GM19043 (cell line): ENCODE results near the gene GATA5.

Experiments used
- ATAC-seq: cut with Tn5 transposase; IDR thresholded peaks from one replicate; pipeline ENCODE4 v1.9.1; 2021; ENCODE audit warnings: low read depth; ENCODE audit not compliant: unreplicated experiment

GATA5 gene

DNA sequence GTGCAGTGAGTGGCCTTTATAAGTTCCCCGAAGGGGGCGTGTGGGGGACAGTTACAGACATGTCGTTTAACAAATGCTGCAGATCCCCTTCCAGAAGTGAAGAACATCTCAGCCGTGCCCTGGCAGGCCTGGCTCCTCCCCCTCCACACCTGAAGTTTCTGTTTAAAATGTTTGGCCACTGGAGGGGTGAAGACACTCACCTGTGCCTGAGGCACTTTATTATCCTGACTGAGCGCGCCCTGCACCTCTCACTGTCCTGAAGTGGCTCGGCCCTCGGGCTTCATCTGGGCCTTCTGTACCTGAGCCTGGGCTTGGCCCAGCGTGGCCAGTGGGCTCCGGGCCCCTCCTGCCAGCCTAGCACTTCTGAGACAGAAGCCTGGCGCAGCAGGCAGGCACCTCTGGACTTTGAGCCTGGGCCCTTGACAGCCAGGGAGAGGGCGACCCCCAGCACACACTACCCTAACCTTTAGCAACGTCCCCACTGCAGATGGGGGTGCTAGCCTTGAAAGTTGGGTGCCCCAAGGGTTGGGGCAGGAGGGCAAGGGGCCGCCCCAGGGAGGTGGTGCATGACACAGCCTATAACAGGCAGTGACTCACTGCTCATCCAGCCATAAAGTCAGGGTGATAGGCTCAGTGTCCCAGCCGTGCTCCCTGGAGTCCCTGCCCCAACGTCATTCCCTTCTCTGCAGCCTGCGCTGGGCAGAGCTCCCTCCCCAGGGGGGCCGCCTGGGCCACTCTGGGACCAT lies 13.6 kb upstream of the GATA5 start:
- ATAC-seq: no peak

GRCh38 chr20:62488470-62488869 lies 12.7 kb upstream of the GATA5 start:
- ATAC-seq: no peak

- ATAC-seq: no peak
These were observed 12.0 kb upstream of the GATA5 start for GRCh38 chr20:62487561-62488354.

DNA sequence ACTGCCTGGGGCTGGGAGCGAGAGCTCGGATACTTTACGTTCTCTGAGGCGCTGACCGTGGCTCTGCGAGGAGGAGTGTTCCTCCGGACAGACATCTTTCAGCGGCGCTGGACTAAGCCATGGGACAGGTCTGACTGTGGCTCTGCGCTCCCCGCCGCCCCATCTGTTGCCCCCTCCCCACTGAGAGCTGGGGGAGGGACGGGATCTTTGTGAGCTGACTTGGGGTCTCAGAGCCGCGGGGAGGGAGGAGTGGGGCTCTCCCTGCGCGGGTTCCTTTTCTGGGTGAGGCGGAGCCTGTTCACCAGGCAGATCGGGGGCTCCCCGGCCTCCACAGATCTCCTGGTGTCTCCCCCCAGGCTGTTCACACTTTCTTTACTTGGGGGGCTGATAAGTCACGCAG lies 11.3 kb upstream of the GATA5 start:
- no peak for ATAC-seq

DNA sequence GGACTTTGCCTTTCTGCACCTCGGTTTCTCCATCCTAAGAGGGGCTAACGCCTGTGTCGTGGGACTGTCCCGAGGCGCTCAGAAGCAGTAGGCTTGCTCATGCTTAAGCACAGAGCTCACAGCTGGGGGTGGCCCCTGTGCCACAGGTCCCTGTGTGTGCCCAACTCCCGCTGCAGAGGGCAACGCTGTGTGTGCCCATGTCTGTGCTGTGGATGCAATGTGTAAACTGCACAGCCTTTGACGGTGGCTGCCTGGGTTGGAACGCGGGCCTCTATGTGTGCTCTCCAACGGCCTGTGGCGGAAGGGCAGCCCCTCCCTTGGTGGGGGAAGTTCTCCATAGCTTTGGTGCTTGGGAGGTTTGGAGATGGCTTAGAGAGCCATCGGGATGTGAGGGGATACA lies 10.7 kb upstream of the GATA5 start:
- ATAC-seq: no peak

GRCh38 chr20:62485701-62486089 lies 9.9 kb upstream of the GATA5 start:
- ATAC-seq: no peak

- ATAC-seq: no peak
These were observed 9.4 kb upstream of the GATA5 start for GRCh38 chr20:62485062-62485700.

DNA sequence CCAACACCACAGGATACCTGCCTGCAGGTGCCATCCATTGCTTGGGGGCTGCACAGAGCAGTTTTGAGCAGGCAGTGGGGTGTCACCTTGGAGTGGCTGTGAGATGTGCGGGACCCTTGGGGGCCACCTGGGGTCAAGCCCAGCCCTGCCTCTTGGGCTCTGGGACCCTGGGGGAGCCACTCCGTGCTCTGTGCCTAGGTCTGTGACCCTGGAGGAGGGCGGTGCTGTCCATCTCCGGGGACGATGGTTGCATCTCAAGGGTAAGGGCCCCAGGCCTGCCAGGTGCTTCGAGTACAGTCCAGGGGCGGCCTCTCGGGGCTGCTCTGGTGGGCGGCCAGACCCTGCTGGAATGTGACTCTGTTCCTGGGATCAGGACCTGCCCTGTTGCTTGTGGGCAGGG lies 8.7 kb upstream of the GATA5 start:
- ATAC-seq: no peak

GRCh38 chr20:62483613-62484458 lies 8.0 kb upstream of the GATA5 start:
- no peak for ATAC-seq

- ATAC-seq: no peak
These were observed 7.2 kb upstream of the GATA5 start for GRCh38 chr20:62482974-62483373.

- ATAC-seq: no peak
These were observed 6.5 kb upstream of the GATA5 start for GRCh38 chr20:62482146-62482809.

DNA sequence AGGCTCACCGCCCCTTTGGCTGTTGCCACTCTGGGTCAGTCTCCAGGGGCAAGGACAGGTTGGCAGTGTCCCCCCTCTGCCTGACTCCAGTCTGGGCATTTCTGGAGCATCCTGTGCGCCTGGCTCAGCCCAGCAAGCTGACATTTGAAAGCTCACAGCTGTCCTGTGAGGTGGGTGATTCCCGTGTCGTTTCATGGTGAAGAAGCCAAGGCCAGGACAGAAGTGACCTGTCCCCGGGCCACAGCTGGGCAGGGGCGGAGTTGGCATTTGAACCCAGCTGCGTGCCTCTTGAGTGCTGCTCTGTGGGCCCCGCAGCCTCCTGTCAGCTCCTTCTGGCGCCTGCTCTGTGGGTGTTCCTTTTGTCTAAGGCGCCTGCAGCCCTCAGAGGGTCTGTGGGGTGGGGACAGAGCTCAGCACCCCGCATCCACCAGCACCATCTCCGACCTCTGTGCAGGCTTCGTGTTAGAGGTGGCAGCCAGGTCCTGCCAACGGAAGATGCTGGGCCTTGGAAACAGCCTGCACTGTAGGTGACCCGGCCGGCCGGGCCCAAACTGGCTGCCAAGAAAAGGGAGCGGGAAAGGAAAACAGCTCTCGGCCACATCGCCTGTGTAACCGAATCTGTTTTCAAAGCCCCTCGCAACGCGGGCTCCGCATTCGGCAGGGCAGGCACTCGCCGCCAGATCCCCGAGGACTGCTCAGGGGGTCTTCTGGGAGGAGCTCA lies 5.8 kb upstream of the GATA5 start:
- ATAC-seq: no peak

GRCh38 chr20:62480318-62480717 lies 4.5 kb upstream of the GATA5 start:
- no peak for ATAC-seq

- no peak for ATAC-seq
These were observed 3.9 kb upstream of the GATA5 start for GRCh38 chr20:62479656-62480055.

DNA sequence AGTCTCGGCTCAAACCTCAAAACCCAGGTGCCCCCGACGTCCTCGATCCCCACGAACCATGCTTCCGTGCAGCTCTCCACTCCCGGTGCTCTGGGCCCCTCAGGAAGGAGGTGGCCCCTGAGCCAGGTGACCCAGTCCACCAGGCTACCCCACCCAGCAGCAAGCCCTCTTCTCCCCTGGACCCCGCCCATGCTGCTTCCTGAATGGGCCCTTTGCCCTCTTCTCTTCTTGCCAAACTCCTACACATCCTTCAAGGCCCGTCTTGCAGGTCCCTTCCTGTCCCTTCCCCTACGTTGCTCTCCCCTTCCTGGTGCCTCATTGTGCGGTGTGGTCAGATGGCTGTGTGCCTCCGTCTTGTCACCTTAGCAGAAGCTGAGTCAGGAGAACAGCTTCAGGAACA lies 3.4 kb upstream of the GATA5 start:
- no peak for ATAC-seq

DNA sequence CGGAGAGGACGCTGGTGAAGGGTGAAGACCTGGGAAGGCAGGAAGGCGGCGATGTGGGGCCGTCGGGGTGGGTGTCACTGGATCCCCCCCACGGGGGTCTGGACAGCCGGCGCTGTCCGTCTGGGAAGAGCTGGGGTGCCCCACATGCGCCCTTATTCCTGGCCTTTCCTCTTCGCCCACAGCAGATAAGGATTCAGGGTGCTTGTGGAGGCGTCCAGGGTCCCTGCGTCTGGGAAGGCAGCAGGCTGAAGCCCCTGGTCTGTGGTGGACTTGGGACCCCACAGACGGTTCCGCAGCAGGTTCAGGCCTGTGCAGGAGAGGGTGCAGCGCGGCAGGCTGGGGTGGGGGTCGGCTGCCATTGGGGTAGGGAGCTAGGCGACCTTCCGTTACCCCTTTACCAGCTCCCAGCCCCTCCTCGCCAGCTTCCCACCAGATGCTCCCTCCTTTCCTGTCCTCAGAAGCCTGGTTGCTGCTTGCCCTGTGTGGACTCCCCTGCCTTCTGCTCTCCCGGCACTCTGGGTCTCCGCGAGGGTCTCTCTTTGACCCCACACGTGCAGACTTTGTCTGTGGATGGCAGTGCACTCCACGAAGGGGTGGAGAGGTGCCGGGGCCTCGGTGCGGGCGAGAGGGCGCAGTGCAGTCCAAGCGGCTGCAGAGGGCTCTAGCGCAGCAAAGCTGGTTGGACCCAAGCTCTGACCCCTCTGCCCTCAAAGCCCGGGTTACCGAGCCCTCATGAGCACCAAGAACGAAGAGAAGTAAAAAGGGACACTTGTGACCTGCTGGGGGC lies 2.1 kb upstream of the GATA5 start:
- ATAC-seq: no peak

- ATAC-seq: no peak
These were observed 452 bp upstream of the GATA5 start for GRCh38 chr20:62476056-62476838.
